Adrenal gland (tissue), 5 donors: ENCODE measurements around the gene RAD51AP1.

Experiments
- POLR2A ChIP-seq, 2 donors: fragments of 450-650 bp; IDR thresholded peaks; one replicate each; pipeline ENCODE4 v1.6.1; 2017; ENCODE audit warnings: antibody characterized with exemption in 2 of 2, mild to moderate bottlenecking in 2 of 2, moderate library complexity in 1 of 2
- TF ChIP-seq, protein P1 (sequence below), 6 experiments: fragments of 450-650 bp in 4 of 6; fragments of 200-600 bp in 2 of 6; sonication (generic) in 1 of 6; IDR thresholded peaks; 1 replicate in 5 of 6; 2 replicates in 1 of 6; pipeline versions ENCODE4 v1.5.1 to v1.8.0; 2016 to 2021; ENCODE audit warnings: antibody characterized with exemption in 6 of 6, mild to moderate bottlenecking in 2 of 6, moderate library complexity in 1 of 6
- donor health status: DM: no; HTN: no; CAD: no.

DNA sequence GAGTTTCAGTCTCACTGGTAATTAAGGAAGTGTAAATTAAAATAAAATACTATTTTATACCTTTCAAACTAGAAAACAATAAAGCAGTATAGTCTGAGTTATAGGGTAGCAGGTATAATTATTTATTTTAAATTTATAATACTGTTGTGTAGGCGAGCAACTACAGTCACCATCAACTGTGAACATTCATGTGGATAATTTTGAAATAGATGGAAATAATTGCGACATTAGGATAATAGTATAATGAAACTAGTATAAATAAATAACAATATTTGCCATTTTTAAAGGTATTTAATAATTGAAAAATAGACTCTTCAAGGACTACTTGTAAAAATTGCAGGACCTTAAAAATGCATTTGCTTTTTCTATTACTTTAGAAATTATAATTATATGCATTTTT, 19.5 kb downstream of the RAD51AP1 start:
- TF ChIP-seq, protein P1, sequence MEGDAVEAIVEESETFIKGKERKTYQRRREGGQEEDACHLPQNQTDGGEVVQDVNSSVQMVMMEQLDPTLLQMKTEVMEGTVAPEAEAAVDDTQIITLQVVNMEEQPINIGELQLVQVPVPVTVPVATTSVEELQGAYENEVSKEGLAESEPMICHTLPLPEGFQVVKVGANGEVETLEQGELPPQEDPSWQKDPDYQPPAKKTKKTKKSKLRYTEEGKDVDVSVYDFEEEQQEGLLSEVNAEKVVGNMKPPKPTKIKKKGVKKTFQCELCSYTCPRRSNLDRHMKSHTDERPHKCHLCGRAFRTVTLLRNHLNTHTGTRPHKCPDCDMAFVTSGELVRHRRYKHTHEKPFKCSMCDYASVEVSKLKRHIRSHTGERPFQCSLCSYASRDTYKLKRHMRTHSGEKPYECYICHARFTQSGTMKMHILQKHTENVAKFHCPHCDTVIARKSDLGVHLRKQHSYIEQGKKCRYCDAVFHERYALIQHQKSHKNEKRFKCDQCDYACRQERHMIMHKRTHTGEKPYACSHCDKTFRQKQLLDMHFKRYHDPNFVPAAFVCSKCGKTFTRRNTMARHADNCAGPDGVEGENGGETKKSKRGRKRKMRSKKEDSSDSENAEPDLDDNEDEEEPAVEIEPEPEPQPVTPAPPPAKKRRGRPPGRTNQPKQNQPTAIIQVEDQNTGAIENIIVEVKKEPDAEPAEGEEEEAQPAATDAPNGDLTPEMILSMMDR (IDR thresholded peaks at IDR 0.05) = no peak
- TF ChIP-seq POLR2A (IDR thresholded peaks at IDR 0.05) = no peak
